Caco-2 (cell line): Measurements from ENCODE around the gene GPR137C. TPM values are rescaled to one million over a fixed set of nuclear protein-coding genes. Genes with fewer than 3 reads are reported as not detected.

Source experiments
- BruUV-seq: library from RNA; stranded (reverse); fragments of 400-500 nt; replicated peaks from 2 replicates; lab custom pipeline; 2021; lab: Mats Ljungman, UMichigan
- CTCF ChIA-PET: fragments of 300-600 bp; sonication (Branson Sonifier 250); formaldehyde crosslinking; loops from one replicate; lab custom pipeline; 2022; ENCODE audit warnings: antibody characterized with exemption; lab: Charles Lee
- POLR2A ChIA-PET: fragments of 300-600 bp; sonication (Branson Sonifier 250); formaldehyde crosslinking; loops from one replicate; lab custom pipeline; 2022; ENCODE audit warnings: antibody characterized with exemption; lab: Charles Lee
- DNase-seq, 2 experiments: peaks; one replicate each; pipeline versions ENCODE4 v3.0.0 to v3.0.0-alpha.2; 2020 to 2022
- H3K27me3 ChIP-seq: replicated peaks from 2 replicates; pipeline ENCODE4 v1.6.0; 2011; ENCODE audit warnings: low read length; ENCODE audit not compliant: control insufficient read depth, insufficient read depth
- H3K36me3 ChIP-seq: 2 replicates; pipeline ENCODE4 v1.5.1; 2011; ENCODE audit warnings: low read length; ENCODE audit not compliant: control insufficient read depth, insufficient read depth
- H3K4me1 ChIP-seq: fragments of 250-450 bp; sonication (Bioruptor Pico); 2 replicates; pipeline ENCODE4 v1.5.1; 2020; ENCODE audit warnings: mild to moderate bottlenecking
- H3K4me3 ChIP-seq: 2 replicates; pipeline ENCODE4 v1.5.1; 2011; ENCODE audit warnings: low read depth, mild to moderate bottlenecking, control low read depth, low read length
- H3K9me3 ChIP-seq: fragments of 250-450 bp; sonication (Bioruptor Pico); 2 replicates; pipeline ENCODE4 v1.5.1; 2020; ENCODE audit warnings: mild to moderate bottlenecking, moderate library complexity
- H3K27ac Mint-ChIP-seq: one replicate; pipeline ENCODE4 v1.8.0; 2022; ENCODE audit warnings: mixed read lengths; ENCODE audit not compliant: unreplicated experiment
- H3K27me3 Mint-ChIP-seq: one replicate; pipeline ENCODE4 v1.8.0; 2022; ENCODE audit warnings: mixed read lengths; ENCODE audit not compliant: insufficient read depth, unreplicated experiment
- H3K36me3 Mint-ChIP-seq: one replicate; pipeline ENCODE4 v1.8.0; 2022; ENCODE audit warnings: mild to moderate bottlenecking, mixed read lengths; ENCODE audit not compliant: insufficient read depth, unreplicated experiment
- H3K4me1 Mint-ChIP-seq: one replicate; pipeline ENCODE4 v1.8.0; 2022; ENCODE audit warnings: low read depth, mixed read lengths; ENCODE audit not compliant: unreplicated experiment
- H3K4me3 Mint-ChIP-seq: one replicate; pipeline ENCODE4 v1.8.0; 2022; ENCODE audit warnings: mild to moderate bottlenecking, moderate library complexity, mixed read lengths; ENCODE audit not compliant: unreplicated experiment
- H3K9me3 Mint-ChIP-seq: one replicate; pipeline ENCODE4 v1.8.0; 2022; ENCODE audit warnings: mixed read lengths; ENCODE audit not compliant: unreplicated experiment
- CTCF ChIP-seq, 2 experiments: fragments of 200-600 bp in 1 of 2; IDR thresholded peaks; 1 replicate in 1 of 2; 2 replicates in 1 of 2; pipeline versions ENCODE4 v1.5.1 to v1.8.0; 2011 to 2022; ENCODE audit warnings: antibody characterized with exemption in 1 of 2, control low read depth in 1 of 2, inconsistent platforms in 1 of 2, low read depth in 1 of 2, low read length in 1 of 2, mild to moderate bottlenecking in 1 of 2, moderate library complexity in 1 of 2; ENCODE audit not compliant: insufficient read depth in 1 of 2, severe bottlenecking in 1 of 2, unreplicated experiment in 1 of 2
- intact Hi-C: fragments of 100-400 bp; cut with micrococcal nuclease; formaldehyde crosslinking; loops from one replicate; pipeline ENCODE4 v1.10.0; 2022; ENCODE audit not compliant: unreplicated experiment
- total RNA-seq: library from RNA; stranded (reverse); gene quantifications from 2 replicates; pipeline ENCODE4 v1.2.3, GENCODE V29; 2022

GPR137C gene
- total RNA-seq, 1 experiment from 2014 or later, result 2.9 TPM

GRCh38 chr14:52551205-52551604, 1.4 kb upstream of the GPR137C start:
- H3K27ac Mint-ChIP-seq, result peak overlapping the region; percentile 83
- CTCF ChIA-PET, result interaction anchor here (0.7 kb wide), 2 partner anchors 226 to 629 kb away, joined by 3 read pairs; no protein-coding TSS in a partner anchor
- H3K4me1 Mint-ChIP-seq, result peaks cover 16% of the 10 kb centered on the region
- no peaks in the 10 kb centered on the region for H3K27me3 Mint-ChIP-seq
- no peaks in the 10 kb centered on the region for H3K27me3 ChIP-seq
- peak overlapping the region; percentile 92 for H3K4me3 Mint-ChIP-seq
- no peaks in the 10 kb centered on the region for H3K9me3 ChIP-seq
- peak overlapping the region; percentile 61 for H3K4me3 ChIP-seq
- no peaks in the 10 kb centered on the region for H3K36me3 ChIP-seq
- intact Hi-C loops, result loop anchor here (10.0 kb wide), 2 partner anchors 114 to 144 kb away; partner anchors contain the start of gene ERO1A
- no peaks in the 10 kb centered on the region for H3K9me3 Mint-ChIP-seq
- BruUV-seq, result no TSS peak
- POLR2A ChIA-PET, result interaction anchor here (0.7 kb wide), 1 partner anchor 63 kb away, joined by 4 read pairs; no protein-coding TSS in a partner anchor
- TF ChIP-seq CTCF (IDR thresholded peaks at IDR 0.05; ENCODE audit: insufficient read depth in 1 of 2, low read depth in 1 of 2, low read length in 1 of 2, severe bottlenecking in 1 of 2, unreplicated experiment in 1 of 2), result no peak
- peaks cover 15% of the 10 kb centered on the region for H3K36me3 Mint-ChIP-seq
- DNase-seq, result no peak
- H3K4me1 ChIP-seq, result peaks cover 7% of the 10 kb centered on the region; the same call in 1 of the 2 replicates

- Mint-ChIP-seq H3K4me1 (peaks cover 16% of the 10 kb centered on the region), H3K9me3 (no peaks in the 10 kb centered on the region), H3K27me3 (no peaks in the 10 kb centered on the region), H3K36me3 (peaks cover 15% of the 10 kb centered on the region), H3K4me3 (peak overlapping the region; percentile 92), H3K27ac (peak overlapping the region; percentile 83)
- POLR2A ChIA-PET, result interaction anchor here (0.5 to 1.3 kb wide), 8 partner anchors 13 to 266 kb away, joined by 3 to 10 read pairs (median 4); no protein-coding TSS in a partner anchor
- intact Hi-C loops, result loop anchor here (10.0 kb wide), 2 partner anchors 113 to 143 kb away; partner anchors contain the start of gene ERO1A
- H3K4me1 ChIP-seq, result peaks cover 7% of the 10 kb centered on the region; the same call in 1 of the 2 replicates
- DNase-seq, result peak in 1 of 2 experiments; percentile 18
- no peaks in the 10 kb centered on the region for H3K36me3 ChIP-seq
- no TSS peak for BruUV-seq
- no peaks in the 10 kb centered on the region for H3K27me3 ChIP-seq
- H3K9me3 ChIP-seq, result no peaks in the 10 kb centered on the region
- CTCF ChIA-PET, result interaction anchor here (0.5 to 0.7 kb wide), 3 partner anchors 150 to 629 kb away, joined by 3 read pairs; no protein-coding TSS in a partner anchor
- peak overlapping the region; percentile 61 for H3K4me3 ChIP-seq
- peak in 1 of 2 experiments; percentile 45 for TF ChIP-seq CTCF (IDR thresholded peaks at IDR 0.05; ENCODE audit: insufficient read depth in 1 of 2, low read depth in 1 of 2, low read length in 1 of 2, severe bottlenecking in 1 of 2, unreplicated experiment in 1 of 2)
These were observed 957 bp upstream of the GPR137C start for GRCh38 chr14:52551696-52552062.

- peaks cover 7% of the 10 kb centered on the region; the same call in 1 of the 2 replicates for H3K4me1 ChIP-seq
- Mint-ChIP-seq H3K4me3 (peak overlapping the region; percentile 92), H3K4me1 (peaks cover 16% of the 10 kb centered on the region), H3K36me3 (peaks cover 15% of the 10 kb centered on the region), H3K27ac (peak overlapping the region; percentile 83), H3K27me3 (no peaks in the 10 kb centered on the region), H3K9me3 (no peaks in the 10 kb centered on the region)
- H3K36me3 ChIP-seq, result no peaks in the 10 kb centered on the region
- no peaks in the 10 kb centered on the region for H3K27me3 ChIP-seq
- TF ChIP-seq CTCF (IDR thresholded peaks at IDR 0.05; ENCODE audit: insufficient read depth in 1 of 2, low read depth in 1 of 2, low read length in 1 of 2, severe bottlenecking in 1 of 2, unreplicated experiment in 1 of 2), result no peak
- POLR2A ChIA-PET, result interaction anchor here (0.6 to 1.3 kb wide), 8 partner anchors 11 to 972 kb away, joined by 3 to 10 read pairs (median 5); partner anchors contain the start of gene STYX
- CTCF ChIA-PET, result interaction anchor here (0.6 kb wide), 1 partner anchor 23 kb away, joined by 4 read pairs; no protein-coding TSS in a partner anchor
- no peaks in the 10 kb centered on the region for H3K9me3 ChIP-seq
- peak overlapping the region; percentile 74 for H3K4me3 ChIP-seq
- BruUV-seq, result no TSS peak
- intact Hi-C loops, result loop anchor here (10.0 kb wide), 2 partner anchors 112 to 142 kb away; partner anchors contain the start of gene ERO1A
- peak in 1 of 2 experiments; percentile 52 for DNase-seq
These were observed 500 bp downstream of the GPR137C start for GRCh38 chr14:52553002-52553670.
